Measurements from ENCODE around the gene CHRNB1. TPM values are rescaled to one million over a fixed set of nuclear protein-coding genes. Genes with fewer than 3 reads are reported as not detected.

The CHRNB1 gene
- total RNA-seq, 4 donors from 2014 or later, result 4.7 to 12.1 (median 8.1) TPM

- peaks cover 0 to 36% of the 10 kb centered on the region in 2 donors for H3K36me3 ChIP-seq
- H3K27me3 ChIP-seq, result no peaks in the 10 kb centered on the region
- 85 to 93% methylated on average over 4 to 6 of the region's 6 CpGs for WGBS, 2 donors (ENCODE audit: low coverage in 1 of 2)
- no peak overlapping the region for H3K27ac ChIP-seq
- H3K4me1 ChIP-seq, result peaks cover 0 to 33% (median 13%) of the 10 kb centered on the region in 3 donors
- ATAC-seq, result no peak
- TF ChIP-seq EP300 (IDR thresholded peaks at IDR 0.05), result no peak
- TF ChIP-seq CTCF (IDR thresholded peaks at IDR 0.05), result no peak
- TF ChIP-seq POLR2AphosphoS5 (IDR thresholded peaks at IDR 0.05), result no peak
- no peak for TF ChIP-seq POLR2A (IDR thresholded peaks at IDR 0.05)
- H3K9me3 ChIP-seq, result no peaks in the 10 kb centered on the region
- H3K4me3 ChIP-seq, result no peak overlapping the region
These were observed 35.1 kb upstream of the CHRNB1 start for GRCh38 chr17:7409716-7410115.

GRCh38 chr17:7410634-7411426 is 34.0 kb upstream of the CHRNB1 start:
- no peak for TF ChIP-seq POLR2AphosphoS5 (IDR thresholded peaks at IDR 0.05)
- TF ChIP-seq CTCF (IDR thresholded peaks at IDR 0.05), result no peak
- no peak for TF ChIP-seq EP300 (IDR thresholded peaks at IDR 0.05)
- no peak for TF ChIP-seq POLR2A (IDR thresholded peaks at IDR 0.05)

GRCh38 chr17:7411427-7411750 is 33.5 kb upstream of the CHRNB1 start:
- H3K27me3 ChIP-seq, result no peaks in the 10 kb centered on the region
- no peak for ATAC-seq
- WGBS, 2 donors (ENCODE audit: low coverage in 1 of 2), result 83% methylated on average over 3 of the region's 8 CpGs; no CpG with 5 or more reads in 1 of the 2 donors
- peaks cover 0 to 53% of the 10 kb centered on the region in 2 donors for H3K36me3 ChIP-seq
- H3K9me3 ChIP-seq, result no peaks in the 10 kb centered on the region
- no peak overlapping the region for H3K4me3 ChIP-seq
- peaks cover 0 to 17% (median 2%) of the 10 kb centered on the region in 3 donors for H3K4me1 ChIP-seq
- no peak overlapping the region for H3K27ac ChIP-seq
- no peak for TF ChIP-seq EP300 (IDR thresholded peaks at IDR 0.05)
- TF ChIP-seq POLR2A (IDR thresholded peaks at IDR 0.05), result no peak
- TF ChIP-seq POLR2AphosphoS5 (IDR thresholded peaks at IDR 0.05), result no peak
- no peak for TF ChIP-seq CTCF (IDR thresholded peaks at IDR 0.05)

More at GRCh38 chr17:7410634-7411426, 34.0 kb upstream of the CHRNB1 start:
- WGBS, 2 donors (ENCODE audit: low coverage in 1 of 2), result 84% methylated on average over 9 of the region's 25 CpGs; no CpG with 5 or more reads in 1 of the 2 donors
- Histone ChIP-seq H3K4me3 (no peak overlapping the region), H3K27ac (no peak overlapping the region), H3K36me3 (peaks cover 0 to 47% of the 10 kb centered on the region in 2 donors), H3K9me3 (no peaks in the 10 kb centered on the region), H3K27me3 (no peaks in the 10 kb centered on the region), H3K4me1 (peaks cover 0 to 23% (median 8%) of the 10 kb centered on the region in 3 donors)
- ATAC-seq, result no peak

GRCh38 chr17:7413346-7413985 is 31.4 kb upstream of the CHRNB1 start:
- Histone ChIP-seq H3K4me3 (no peak overlapping the region), H3K4me1 (no peaks in the 10 kb centered on the region), H3K27me3 (no peaks in the 10 kb centered on the region), H3K36me3 (peaks cover 0 to 66% of the 10 kb centered on the region in 2 donors), H3K9me3 (no peaks in the 10 kb centered on the region), H3K27ac (no peak overlapping the region)
- 60% methylated on average over 1 of the region's 6 CpGs; no CpG with 5 or more reads in 1 of the 2 donors for WGBS, 2 donors (ENCODE audit: low coverage in 1 of 2)
- no peak for ATAC-seq
- TF ChIP-seq EP300 (IDR thresholded peaks at IDR 0.05) (no peak), CTCF (IDR thresholded peaks at IDR 0.05) (no peak), POLR2A (IDR thresholded peaks at IDR 0.05) (no peak), POLR2AphosphoS5 (IDR thresholded peaks at IDR 0.05) (no peak)
